Fibroblast of mammary gland (primary cell): ENCODE results near the gene SCRT2.

ENCODE experiments used
- DNase-seq: peaks from one replicate; pipeline ENCODE4 v3.0.0-alpha.2; 2010; ENCODE audit warnings: low read depth
- H3K4me3 ChIP-seq: 2 replicates; pipeline ENCODE4 v1.5.1; 2011; ENCODE audit warnings: low read depth, mild to moderate bottlenecking, low read length, moderate library complexity; ENCODE audit not compliant: control insufficient read depth
- CTCF ChIP-seq: conservative IDR thresholded peaks from 2 replicates; pipeline ENCODE4 v1.5.1; 2011; ENCODE audit warnings: low read depth, low read length, inconsistent platforms; ENCODE audit not compliant: control insufficient read depth, insufficient read depth

SCRT2 gene

GRCh38 chr20:641516-641875, 34.1 kb downstream of the SCRT2 start:
- no peak for TF ChIP-seq CTCF
- no peak for DNase-seq
- H3K4me3 ChIP-seq: no peak overlapping the region

DNA sequence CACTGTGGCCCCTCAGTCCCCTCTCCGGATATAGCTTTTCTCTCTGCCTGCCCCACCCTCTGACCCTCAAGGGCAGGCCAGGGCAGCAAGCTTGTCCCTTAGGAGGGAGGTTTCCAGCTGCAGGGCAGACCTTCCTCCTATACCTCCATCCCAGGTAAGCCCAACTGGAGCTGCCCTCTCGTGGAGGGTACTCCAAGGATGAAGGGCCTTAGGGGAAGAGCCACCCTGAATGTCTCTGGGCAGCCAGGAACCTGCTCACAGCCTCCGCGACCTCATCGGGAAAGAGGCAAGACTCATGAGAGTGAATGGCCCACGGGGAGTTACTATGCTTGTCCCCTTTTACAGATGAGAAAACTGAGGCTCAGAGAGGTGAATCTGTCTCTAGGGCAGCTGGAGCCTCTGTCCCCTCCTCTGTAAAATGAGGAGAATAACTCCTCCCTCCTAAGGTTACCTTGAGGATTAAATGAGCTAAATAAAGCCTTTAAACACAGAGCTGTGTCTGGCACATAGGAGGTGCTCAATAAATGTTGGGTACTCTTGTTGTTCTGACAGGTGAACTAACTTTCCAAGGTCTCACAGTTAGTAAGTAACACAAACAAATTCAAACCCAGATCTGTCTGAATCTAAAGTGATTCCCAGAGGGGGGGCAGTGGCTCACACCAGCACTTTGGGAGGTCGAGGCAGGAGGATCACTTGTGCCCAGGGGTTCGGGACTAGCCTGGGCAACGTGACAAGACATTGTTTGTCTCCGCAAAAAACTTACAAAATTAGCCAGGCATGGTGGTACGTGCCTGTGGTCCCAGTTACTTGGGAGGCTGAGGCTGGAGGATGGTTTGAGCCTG, 34.7 kb downstream of the SCRT2 start:
- no peak for DNase-seq

GRCh38 chr20:638579-638978, 37.0 kb downstream of the SCRT2 start:
- H3K4me3 ChIP-seq: no peak overlapping the region
- no peak for TF ChIP-seq CTCF
- no peak for DNase-seq

More for the DNA sequence above, 34.7 kb downstream of the SCRT2 start:
- no peak for TF ChIP-seq CTCF
- no peak overlapping the region for H3K4me3 ChIP-seq

DNA sequence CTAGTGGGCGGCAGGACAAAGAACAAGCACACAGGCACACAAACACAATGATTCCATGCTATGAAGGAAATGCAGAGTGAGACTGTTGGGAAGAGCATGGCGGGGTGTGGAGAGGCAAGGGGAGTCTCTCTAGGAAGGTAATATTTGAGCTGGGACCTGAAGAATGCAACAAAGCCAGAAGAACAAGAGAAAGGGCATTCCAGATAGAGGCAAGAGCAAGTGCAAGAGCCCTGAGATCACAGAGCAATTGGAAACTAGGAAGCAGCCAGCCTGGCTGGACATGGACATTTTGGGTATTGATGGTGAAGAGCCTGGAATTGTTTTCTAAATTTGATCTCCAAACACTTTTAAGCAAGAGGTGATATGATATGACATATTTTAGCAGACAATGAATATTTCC, 38.0 kb downstream of the SCRT2 start:
- DNase-seq: no peak
- no peak overlapping the region for H3K4me3 ChIP-seq
- TF ChIP-seq CTCF: no peak

DNA sequence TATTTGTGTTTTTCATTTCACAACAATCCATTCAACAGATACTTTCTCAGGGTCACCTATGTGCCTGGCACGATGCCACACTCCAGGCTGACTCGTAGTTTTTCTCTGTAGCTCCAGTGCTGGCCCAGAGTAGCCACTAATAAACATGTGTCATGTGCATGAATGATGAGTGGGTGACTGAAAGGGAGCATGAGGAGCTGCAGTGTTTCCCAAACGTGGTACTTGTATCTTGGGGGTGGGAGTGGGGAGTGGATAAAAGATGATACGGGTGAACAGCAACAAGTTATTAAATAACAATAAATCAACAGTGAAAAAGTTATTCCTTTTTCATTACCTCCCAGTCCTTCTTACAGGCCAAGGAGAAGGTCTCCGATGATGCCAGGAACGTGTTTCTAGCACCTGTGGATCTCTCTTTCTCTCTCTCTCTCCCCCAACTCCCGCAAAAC, 39.7 kb downstream of the SCRT2 start:
- no peak for DNase-seq
- no peak overlapping the region for H3K4me3 ChIP-seq

DNA sequence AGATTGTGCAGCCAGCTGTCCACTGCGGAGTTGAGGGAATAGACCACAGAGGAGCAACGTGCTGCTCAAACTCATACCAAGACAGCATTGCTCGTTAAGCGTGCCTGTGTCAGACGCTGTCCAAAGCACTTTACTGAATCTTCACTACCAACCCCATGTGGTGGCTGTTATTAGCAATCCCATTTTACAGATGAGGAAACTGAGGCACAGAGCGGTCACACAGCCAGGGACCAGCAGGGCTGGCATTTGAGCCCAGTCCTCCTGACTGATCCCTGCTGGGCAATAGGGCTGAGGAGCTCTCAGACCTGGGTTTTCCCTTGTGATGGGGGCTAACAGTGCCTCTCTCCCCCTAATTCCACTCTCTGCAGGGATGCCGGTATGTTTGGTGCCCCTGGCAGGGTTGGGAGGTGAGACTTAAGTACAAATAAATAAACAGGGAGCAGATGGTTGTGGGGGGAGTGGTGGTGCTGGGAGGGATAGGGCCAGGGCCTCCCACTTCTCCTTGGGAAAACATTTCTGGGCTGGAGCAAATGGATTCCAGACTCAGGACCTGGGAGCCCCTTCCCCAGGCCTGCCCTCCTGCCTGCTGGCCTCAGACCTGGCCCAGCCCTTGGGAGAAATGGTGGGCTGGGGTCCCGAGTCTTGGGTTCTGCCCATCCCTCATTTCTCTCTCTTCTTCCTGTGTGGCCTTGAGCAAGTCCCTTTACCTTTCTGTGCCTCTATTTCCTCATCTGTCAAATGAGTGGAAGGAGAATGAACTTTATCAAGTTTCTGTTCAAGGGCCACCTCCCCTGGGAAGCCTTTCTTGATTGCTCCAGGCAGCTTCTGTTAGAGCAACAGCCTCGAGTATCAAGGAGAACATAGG, 40.3 kb downstream of the SCRT2 start:
- no peak for TF ChIP-seq CTCF
- no peak for DNase-seq
- no peak overlapping the region for H3K4me3 ChIP-seq

More for the DNA sequence above, 39.7 kb downstream of the SCRT2 start:
- no peak for TF ChIP-seq CTCF
